Embryonic facial prominence (tissue), 1 donor: ENCODE data around the gene TRUB2.

ENCODE experiments used
- DNase-seq: peaks from one replicate; pipeline ENCODE4 v3.0.0-alpha.2; 2016; ENCODE audit errors: extremely low spot score

Gene TRUB2, protein sequence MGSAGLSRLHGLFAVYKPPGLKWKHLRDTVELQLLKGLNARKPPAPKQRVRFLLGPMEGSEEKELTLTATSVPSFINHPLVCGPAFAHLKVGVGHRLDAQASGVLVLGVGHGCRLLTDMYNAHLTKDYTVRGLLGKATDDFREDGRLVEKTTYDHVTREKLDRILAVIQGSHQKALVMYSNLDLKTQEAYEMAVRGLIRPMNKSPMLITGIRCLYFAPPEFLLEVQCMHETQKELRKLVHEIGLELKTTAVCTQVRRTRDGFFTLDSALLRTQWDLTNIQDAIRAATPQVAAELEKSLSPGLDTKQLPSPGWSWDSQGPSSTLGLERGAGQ

DNA sequence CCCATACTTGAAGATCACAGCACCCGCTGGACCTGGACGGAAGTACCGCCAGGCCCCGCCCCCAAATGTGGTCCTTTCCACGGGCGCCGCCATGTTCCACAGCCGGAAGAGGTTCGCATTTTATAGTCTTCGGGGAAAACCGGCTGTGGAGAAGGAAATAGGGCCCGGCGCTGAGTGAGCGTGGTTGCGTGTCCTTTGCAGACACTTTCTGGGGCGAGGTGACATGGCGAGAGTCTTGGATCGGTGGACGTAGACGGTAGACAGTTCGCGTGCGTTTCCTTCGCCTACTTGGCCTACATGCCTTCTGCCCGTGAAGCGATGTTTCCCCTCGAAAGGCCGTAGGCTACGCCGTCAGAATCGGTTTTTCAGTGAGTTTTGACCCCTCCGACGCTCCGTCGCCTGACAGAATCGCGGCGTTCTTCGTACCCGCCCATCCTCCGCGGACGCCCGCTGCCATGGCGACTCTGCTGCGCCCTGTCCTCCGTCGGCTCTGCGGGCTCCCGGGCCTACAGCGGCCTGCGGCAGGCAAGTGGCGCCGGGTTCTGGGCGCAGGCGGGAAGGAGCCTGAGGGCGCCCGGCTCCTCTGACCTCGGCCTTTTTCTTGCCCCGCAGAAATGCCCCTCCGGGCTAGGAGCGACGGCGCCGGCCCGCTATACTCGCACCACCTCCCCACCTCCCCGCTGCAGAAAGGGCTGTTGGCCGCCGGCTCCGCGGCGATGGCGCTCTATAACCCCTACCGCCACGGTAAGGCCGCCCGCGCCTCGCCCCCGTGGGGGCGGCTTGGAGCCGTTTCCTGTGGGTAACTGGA, at the start of gene TRUB2, which contains the start of gene COQ4:
TSS of gene TRUB2 (minus strand) at position 44 of the 808 bp plus-strand sequence. CDS start at position 5, 39 bp downstream.
TSS of gene COQ4 (plus strand) at position 436 of the 808 bp plus-strand sequence. CDS start at position 456, 20 bp downstream.
- peak; percentile 90 for DNase-seq

- DNase-seq, result no peak
These were observed 49.4 kb upstream of the TRUB2 start for GRCh38 chr9:128371630-128372117.

GRCh38 chr9:128370752-128371629, 48.7 kb upstream of the TRUB2 start, which contains the start of gene URM1:
TSS of gene URM1 (plus strand) at chr9:128371374. CDS start at chr9:128371381, 7 bp downstream.
- DNase-seq, result peak; percentile 94

GRCh38 chr9:128370367-128370751, 48.1 kb upstream of the TRUB2 start:
- no peak for DNase-seq

- no peak for DNase-seq
These were observed 46.9 kb upstream of the TRUB2 start for GRCh38 chr9:128369024-128369706.

DNA sequence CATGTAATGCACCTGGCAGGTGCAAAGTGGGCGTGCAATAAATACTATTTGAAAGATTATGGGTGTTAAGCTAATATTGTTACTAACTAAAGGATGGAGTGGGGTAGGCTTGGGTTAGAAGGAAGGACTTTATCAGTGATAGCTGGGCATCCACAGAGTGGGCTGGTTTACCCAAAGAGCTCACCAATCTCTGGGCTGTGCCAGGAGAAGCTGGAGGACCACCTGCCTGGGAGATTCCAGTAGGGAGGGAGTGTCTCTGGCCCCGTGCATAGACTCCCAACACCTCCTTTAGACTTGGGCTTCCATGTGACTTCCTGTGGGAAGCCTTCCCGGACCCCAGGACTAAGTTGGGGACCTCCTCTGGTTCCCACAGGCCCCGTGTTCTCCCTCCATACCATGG, 43.3 kb upstream of the TRUB2 start:
- no peak for DNase-seq

DNA sequence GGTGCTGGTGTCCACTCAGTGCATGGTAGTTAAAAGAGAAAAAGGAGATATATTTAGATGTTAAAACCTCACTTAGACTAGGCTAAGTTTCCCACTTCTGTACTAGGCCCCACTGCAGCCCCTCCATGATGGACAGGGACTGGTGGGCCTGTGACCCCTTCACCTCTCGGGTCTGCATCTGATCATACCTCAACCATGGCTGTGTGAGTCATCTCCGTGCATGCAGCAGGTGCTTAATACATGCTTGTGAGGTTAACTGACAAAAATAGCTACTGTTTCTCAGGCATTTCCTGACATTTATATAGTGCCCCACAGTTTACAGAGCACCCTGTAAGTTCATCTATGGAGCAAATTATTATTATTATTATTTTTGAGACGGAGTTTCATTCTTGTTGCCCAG, 40.5 kb upstream of the TRUB2 start:
- no peak for DNase-seq

DNA sequence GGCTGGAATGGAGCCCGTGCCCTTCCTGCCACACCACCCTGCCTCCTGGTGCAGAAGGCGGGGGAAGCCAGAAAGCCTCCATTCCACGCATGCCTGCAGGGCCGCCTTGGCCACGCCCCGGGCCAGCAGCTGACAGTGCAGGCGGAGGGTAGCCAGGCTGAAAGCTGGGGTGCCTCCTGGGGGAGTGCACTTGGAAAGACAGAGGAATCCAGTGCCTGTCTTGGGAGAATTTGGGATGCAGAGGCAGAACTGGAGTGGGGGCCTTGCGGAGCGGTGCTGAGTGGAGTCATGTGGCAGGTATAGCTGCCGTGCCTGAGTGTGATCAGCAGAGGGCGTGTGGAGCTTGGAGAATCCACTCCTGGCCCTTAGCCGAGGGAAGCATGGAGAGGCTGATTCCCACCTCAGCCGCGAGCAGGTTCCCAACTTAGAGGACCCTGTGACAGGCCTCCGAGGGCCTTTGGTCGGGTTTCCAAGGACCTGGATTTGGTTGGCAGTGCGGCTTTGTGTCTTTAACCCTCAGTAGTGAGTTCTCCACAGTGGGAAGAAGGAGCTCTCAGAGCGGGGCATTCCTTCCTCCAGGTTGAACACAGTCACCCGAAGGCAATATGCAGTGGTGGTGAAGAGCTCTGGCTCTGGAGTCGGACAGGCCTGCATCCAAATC, 39.9 kb upstream of the TRUB2 start:
- peak; percentile 86 for DNase-seq

DNA sequence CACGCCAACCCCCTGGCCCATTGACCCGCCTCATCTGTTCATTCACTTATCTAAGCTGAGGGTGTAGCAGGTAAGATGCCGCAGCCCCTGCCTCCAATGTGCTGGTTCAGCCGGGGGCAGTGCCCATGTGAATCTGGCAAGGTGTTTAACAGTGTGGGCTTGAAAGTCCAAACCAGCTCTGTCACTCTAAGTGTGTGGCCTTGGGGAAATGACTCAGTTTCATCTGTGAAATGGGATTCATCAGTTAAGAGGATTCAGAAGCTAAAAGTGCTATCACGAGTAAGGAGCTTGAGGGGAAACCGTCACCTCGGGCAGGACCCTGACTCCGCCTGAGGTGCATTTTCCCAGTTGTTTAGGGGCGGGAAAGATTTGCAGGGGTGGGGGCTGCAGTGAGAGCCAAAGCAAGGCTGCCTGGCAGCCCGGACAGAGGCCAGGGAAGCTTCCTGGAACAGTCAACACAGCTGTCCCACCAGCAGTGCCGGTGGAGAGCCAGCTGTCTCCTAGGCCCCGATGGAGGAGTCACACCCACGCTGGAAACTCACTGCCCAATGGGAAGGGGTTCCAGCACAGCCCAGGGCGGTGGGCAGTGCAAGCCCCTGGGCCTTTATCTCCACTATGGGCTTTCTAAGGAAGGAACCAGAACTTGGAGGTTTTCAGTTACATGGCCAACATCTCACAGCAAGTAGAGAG, 39.2 kb upstream of the TRUB2 start:
- no peak for DNase-seq

DNA sequence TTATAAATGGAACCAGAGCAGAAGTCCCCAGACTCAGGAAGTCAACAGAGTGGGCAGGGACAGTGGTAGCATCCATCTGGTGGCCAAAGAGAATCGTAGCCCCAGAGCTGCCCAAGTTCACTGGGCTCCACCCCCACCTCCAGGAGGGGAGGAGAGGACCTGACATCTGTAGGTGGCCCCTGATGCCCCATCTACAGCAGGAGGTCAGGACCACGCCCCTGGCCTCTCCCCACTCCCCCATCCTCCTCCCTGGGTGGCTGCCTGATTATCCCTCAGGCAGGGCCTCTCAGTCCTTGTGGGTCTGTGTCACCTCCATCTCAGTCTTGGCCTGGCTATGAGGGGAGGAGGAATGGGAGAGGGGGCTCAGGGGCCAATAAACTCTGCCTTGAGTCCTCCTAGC, 38.6 kb upstream of the TRUB2 start:
- DNase-seq, result no peak

- no peak for DNase-seq
These were observed 36.6 kb upstream of the TRUB2 start for GRCh38 chr9:128358861-128359260.

DNA sequence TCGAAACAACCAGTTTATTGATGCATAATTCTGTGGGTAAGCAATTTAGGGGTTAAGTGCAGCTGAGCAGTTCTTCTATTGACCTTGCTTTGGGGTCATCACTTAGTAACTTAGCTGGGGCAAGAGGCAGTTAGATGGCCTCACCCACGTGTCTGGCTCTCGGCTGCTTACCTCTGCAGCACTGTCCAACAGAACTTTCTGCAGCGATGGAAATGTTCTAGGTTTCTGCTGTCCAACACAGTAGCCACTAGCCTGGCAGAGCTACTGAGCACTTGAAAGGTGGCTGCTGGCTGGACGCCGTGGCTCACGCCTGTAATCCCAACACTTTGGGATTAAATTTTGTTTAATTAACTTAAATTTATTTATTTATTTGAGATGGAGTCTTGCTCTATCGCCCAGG, 35.8 kb upstream of the TRUB2 start:
- no peak for DNase-seq

- no peak for DNase-seq
These were observed 33.2 kb upstream of the TRUB2 start for GRCh38 chr9:128355451-128355850.

GRCh38 chr9:128349772-128350171, 27.5 kb upstream of the TRUB2 start:
- no peak for DNase-seq

- no peak for DNase-seq
These were observed 26.9 kb upstream of the TRUB2 start for GRCh38 chr9:128349125-128349524.

DNA sequence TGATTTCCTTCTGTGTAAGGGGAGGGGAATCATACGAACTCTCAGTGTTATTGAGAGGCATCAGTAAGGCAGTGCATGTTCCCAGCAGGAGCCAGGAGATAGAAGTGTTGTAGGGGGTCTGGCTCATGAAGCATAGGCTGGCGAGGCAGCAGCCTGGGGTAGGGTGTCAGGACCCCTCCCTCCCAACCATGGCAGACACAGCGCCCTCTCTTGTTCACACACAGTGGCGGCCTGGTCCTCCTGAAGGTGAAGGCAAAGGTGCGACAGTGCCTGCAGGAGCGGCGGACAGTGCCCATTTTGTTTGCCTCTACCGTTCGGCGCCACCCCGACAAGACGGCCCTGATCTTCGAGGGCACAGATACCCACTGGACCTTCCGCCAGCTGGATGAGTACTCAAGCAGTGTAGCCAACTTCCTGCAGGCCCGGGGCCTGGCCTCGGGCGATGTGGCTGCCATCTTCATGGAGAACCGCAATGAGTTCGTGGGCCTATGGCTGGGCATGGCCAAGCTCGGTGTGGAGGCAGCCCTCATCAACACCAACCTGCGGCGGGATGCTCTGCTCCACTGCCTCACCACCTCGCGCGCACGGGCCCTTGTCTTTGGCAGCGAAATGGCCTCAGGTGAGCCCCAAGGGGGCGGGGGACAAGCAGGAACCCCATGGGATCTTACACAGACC, 22.8 kb upstream of the TRUB2 start:
- DNase-seq, result no peak

- no peak for DNase-seq
These were observed 21.6 kb upstream of the TRUB2 start for GRCh38 chr9:128343855-128344254.

- DNase-seq, result no peak
These were observed 20.9 kb upstream of the TRUB2 start for GRCh38 chr9:128342971-128343680.

GRCh38 chr9:128341435-128341849, 19.2 kb upstream of the TRUB2 start:
- DNase-seq, result no peak
